SK-N-SH treated with all-trans-retinoic acid at 6 μM for 48 hours (cell line): ENCODE measurements around the gene CYP26C1.

Experiments
- RARB ChIP-seq: fragments of 250-450 bp; sonication (Bioruptor Pico); IDR thresholded peaks from 2 replicates; pipeline ENCODE4 v1.8.0; 2021; ENCODE audit warnings: mild to moderate bottlenecking, moderate library complexity
- ZFP30 ChIP-seq: fragments of 450-650 bp; formaldehyde crosslinking; IDR thresholded peaks from 2 replicates; pipeline ENCODE4 v1.5.0; 2022; ENCODE audit warnings: mild to moderate bottlenecking, moderate library complexity

DNA sequence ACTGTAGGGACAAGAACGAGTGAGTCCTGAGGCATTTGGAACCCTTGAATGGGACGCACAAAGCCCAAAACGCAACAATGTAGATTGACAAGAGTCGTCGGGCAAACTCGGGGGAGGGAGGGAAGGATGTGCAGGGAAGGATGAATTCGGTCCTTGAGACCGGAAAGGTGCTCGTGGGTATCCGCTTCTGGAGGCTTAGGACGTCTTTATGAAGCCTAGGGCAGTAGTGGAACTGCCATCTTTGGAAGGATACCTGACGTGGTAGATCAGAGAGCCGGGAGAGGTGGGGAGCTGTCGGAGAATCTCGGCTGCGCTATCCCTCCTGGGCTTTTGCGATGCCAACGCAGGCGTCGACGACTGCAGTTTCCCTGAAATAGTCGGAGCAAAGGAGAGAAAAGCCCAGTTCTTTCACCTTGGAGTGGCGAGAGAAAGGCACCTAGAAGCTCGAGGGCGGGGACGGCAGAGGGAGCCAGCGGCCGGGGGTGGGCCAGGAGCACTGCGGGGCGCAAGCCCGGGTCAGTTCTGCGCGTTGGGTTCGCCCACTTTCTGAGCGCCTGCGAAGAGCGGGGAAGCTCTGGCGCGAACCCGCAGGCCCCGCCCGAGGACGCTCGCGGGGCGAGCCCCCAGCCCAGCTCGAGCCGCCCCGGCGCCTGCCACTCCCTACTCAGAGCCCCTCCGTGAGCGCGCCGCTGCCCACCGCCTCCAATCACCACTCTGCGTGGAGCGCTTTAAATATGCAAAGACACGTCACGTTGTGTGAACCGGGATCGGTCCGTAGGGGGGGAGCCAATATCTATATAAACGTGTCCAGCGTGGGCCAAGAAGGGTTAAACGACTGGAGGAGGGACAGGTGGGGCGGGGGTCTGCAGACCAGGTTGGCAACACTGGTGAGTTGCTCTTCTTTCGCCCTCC lies at the start of gene CYP26C1:
- TF ChIP-seq RARB (CRISPR knock-in tag) (no peak), ZFP30 (no peak)
